IPS DF 4.7 (cell line): ENCODE measurements around the gene PLSCR5.

Source experiments
- DNase-seq: peaks from one replicate; pipeline ENCODE4 v3.0.0-alpha.2; 2013; ENCODE audit warnings: low spot score; ENCODE audit errors: extremely low read depth

PLSCR5 gene

GRCh38 chr3:146605106-146605505 is at the start of gene PLSCR5:
Gene PLSCR5, minus strand, starts transcription at chr3:146605346. Its CDS starts 134 bp downstream, at chr3:146605212.
- DNase-seq, result no peak

DNA sequence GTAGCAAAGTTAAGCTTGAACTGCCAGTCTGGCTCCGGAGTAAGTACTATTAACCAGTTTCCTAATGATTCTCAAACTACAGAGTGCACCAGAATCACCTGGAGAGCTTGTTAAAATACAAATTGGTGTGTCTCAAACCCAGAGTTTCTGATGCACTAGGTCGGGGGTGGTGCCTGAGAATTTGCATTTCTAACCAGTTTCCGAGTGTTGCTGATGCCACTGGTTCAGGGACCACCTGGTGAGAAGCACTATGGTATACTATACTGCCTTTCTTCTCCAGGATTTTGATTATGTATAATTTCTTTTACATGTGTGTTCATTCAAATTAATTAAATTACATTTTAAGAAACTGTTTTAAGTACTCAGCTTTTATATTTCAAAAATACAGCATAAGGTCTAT is 48.8 kb upstream of the PLSCR5 start:
- no peak for DNase-seq

DNA sequence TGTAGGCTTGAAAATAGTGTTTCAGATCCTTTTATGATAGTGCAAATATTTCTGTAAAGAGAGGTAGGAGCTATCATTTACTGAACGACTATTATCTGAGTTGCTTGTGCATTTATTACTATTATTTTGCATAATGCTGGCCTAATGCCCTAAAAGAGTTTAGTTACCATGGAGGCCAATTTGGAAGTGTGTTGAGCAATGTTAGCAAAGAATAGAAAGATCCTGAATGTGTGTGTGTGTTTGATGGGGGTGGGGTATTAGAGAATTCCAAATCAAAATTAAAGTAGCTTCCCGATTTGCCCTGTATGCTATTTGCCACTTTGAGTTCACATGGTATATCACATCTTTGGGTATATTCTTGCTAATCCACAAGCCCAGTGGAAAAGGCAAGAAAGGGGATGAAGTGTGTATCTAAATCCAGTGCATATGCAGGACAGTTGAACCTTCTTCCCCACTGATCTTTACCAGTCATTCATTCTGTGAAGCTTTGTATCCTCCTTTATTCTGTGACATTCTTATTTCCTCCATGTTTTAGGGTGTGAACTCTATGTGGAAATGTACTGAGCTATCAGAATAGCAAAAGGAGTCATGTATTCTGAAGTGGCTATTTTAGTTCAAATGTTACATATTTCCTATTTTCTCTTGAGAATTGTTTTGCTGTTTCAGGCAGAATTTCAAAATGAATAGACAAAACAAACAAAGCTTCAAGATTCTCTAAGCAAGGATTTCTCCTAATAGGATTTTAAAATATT is 45.7 kb upstream of the PLSCR5 start:
- no peak for DNase-seq

GRCh38 chr3:146646261-146646660 is 41.1 kb upstream of the PLSCR5 start:
- DNase-seq, result no peak

DNA sequence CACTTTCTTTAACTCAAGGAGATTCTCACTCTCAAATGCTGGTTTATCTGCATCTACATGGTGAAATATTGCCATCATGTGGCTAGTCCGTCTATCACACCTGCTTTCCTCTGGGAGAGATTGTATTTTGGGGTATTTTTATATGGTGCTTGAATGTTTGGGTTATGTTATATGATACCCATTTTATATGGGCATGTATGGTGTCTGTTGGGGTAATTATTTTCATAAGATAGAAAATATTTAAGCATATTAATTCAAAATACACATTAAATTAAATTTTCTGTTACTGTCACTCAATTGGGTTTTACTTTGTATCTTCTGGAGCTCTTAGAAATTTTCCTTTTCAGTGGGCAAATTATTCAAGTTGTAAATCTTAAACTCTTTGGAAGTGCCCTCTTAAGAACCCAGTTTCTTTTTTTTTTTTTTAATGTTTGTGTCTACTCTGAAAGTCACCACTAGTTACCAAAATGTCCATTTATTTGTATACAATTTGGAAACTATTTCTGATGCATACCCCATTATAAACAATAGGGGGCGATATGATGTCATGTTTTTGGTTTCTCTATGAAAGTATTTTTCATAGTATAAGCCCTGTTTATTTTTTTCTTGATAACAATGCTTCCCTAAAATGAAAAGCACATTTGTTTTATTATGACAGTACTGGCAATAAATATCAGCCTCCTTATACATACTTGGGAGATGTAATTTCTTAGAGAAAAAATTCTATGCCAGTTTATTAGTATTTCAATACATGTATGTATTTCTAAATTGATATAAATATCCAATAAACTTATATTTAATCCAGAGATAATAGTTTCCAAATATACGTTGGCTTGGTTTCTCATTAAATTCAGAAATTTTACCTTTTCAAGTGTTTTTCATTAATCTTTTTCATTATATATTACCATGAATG is 36.1 kb upstream of the PLSCR5 start:
- DNase-seq, result no peak

- no peak for DNase-seq
Measured at GRCh38 chr3:146640361-146640760, 35.2 kb upstream of the PLSCR5 start.

DNA sequence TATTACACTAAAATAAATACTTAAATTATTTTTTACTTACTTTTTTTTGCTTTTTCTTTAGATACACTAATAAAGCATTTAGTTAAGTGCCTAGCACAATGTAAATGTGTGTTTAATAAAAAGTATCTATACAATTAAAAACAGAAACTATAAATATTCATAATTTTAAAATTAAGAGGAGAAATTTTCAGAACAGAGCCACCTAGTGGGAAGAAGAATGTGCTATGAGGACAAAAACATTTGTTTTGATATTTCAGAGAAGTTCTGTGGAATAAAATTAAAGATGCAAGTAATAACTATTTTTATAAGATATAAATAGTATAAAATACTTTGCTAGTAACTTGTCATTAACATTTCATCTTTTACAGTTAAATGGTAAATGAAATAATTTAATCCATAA is 33.6 kb upstream of the PLSCR5 start:
- no peak for DNase-seq

DNA sequence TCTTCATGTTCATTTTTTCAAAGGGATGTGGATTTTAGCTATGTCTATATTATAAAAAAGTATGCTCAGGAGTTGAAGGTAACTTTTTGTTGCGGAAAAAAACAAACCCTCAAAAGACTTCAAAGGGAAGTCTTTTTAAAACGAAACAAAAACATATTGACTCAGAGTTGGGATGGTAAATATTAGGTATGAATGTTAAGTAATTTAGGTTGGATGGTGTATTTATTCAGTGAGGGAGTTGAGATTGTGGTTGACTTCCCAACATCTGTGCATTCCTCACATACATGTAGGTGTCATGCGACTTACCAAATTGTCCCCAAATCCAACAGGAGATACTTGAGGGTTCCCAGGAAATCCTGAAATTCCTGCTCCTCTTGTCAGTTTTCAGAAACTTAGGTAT is 32.7 kb upstream of the PLSCR5 start:
- no peak for DNase-seq

GRCh38 chr3:146636881-146637280 is 31.7 kb upstream of the PLSCR5 start:
- no peak for DNase-seq

- DNase-seq, result no peak
Measured at GRCh38 chr3:146634346-146634745, 29.2 kb upstream of the PLSCR5 start.

DNA sequence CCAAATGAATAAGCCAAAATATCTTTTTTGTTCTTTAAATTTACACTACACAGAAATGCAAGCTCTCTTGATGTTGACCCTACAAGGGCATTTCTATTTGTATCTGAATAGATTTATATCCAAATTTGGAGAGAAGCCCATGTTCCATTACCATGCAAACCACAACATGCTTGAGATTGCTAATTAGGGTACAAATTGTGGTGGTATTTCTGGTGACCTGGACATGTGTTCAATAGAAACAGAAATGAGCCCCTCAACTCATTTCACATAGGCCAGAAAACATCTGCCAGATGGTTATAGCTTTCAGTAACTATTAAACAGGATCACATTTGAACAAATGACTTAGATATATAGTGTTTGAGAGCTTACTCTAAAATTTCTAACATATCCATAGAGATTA is 23.5 kb upstream of the PLSCR5 start:
- no peak for DNase-seq

GRCh38 chr3:146626403-146627122 is 21.4 kb upstream of the PLSCR5 start:
- DNase-seq, result no peak

GRCh38 chr3:146625186-146625775 is 20.1 kb upstream of the PLSCR5 start:
- DNase-seq, result no peak

DNA sequence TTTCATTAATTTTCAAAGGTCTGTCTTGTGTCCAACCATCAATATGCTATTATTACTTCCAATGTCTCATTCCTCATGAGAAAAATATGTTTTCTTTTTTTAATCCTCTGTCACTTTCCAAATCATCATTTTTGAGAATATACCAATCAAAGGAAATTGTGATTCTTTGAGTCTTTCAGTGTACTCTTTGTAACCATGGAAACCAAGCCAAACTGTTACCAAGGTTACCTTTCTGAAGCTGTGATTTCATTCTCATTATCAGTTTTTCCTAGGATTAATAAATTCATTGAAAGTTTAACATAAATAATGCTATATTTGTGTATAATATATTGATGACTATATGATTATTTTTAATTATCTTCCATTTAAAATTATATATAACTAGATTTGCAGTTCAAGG is 16.6 kb upstream of the PLSCR5 start:
- no peak for DNase-seq

DNA sequence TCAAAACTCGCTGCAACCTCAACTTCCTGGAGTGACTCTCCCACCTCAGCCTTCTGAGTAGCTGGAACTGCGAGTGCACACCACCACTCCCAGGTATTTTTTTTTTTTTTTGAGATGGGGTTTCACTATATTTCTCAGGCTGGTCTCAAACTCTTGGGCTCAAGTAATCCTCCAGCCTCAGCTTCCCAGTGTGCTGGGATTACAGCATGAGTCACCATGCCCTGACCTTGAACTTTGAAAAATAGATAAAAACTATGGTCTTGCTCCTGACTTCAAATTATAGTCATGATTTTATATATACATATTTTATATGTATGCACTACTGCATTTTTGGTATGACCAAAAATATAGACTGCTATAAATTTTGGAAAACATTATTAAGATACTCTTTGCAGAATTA is 6.9 kb upstream of the PLSCR5 start:
- no peak for DNase-seq

DNA sequence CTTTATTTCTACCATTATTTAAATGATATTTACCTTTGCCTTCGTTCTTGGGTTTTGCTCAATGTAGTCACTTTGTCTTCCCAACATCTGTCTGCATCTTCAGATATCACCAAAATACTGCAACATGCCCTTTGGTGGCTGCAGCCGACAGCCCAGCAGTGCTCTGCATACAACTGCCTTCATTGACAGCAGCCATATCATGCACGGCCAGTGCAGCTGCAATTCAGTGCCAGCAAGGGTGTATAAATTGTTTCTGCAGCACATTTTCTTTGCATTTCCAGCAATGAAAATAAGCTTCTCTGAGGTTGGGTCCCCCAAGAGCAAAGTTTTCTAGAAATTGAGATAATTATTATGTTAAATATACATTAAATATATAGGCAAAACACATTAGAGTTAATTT is 6.0 kb upstream of the PLSCR5 start:
- DNase-seq, result no peak

GRCh38 chr3:146598535-146598934 is 6.6 kb downstream of the PLSCR5 start:
- DNase-seq, result no peak

DNA sequence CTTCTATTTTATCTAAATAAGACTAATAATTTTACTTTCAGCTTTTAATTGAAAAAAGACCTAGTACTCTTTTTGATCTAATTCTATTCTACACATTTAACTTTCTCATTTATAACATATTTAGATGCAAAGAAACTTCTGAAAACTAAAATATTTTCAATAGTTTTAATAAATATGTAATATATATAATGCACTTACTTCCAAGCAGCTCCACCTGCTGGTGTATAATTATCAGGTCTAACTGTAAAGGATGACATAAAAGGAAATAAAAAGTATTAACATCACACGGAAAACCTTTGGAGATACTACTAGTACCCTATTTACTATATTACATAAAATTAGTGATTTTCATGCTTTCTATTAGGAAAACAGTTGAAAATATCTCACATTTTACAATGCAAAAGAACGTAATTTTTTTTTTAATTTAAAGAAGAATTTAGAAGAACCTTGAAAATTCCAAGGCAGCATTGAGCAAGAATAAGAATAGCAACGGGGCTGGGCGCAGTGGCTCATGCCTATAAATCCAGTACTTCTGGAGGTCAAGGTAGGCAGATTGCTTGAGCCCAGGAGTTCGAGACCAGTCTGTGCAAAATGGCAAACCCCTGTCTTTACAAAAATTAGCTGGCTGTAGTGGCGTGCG is 10.2 kb downstream of the PLSCR5 start:
- no peak for DNase-seq

GRCh38 chr3:146593776-146594175 is 11.4 kb downstream of the PLSCR5 start:
- no peak for DNase-seq

DNA sequence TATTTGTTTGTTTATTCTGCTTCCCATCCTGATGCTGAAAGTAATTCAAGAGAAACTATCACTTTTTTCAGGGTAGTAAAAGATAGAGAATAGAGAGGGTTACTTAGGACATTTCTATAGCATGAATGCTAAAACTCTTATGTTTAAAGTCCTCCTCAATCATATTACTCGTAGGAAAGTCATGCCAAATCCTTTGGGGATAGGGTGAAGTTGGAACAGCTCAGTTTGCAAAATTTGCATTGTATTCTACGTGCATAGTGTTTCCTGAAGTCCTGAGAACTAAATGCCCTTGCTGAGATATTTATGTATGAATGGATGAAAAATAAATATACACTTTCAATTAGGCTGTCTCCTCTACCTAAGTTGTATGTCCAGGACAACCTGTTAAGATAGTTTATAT is 14.6 kb downstream of the PLSCR5 start:
- no peak for DNase-seq

DNA sequence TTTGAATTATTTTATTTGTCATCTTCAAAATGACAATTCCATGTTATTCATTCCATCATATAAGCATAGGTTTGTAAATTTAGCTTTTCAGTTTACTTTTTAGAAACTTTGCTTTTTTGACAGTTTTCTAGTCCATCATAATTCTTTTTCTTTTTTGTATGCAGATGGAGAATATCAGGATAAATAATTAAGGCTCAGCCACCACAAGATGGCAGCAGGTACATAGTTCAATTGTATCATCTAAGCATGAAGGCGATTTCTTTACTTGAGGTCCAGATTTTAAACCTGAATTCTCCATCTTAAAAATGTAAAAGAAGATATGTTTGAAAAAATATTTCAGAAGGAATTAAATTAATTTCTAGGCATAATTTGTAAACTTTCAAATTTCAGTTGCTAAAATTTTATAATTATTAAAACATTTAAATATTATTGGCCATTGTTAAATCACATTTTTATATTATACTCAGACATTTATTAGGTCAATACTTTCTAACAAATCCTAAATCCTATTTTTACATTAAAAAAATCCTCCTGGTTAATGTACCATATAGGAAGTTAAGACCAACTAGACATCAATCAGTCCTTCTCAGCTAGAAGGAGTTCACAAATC is 15.1 kb downstream of the PLSCR5 start:
- DNase-seq, result no peak
